Raji (cell line): Measurements from ENCODE around the gene KTN1.
A peak's percentile ranks its signal among the peaks of the same experiment; 100 is the strongest.

Experiments used
- POLR2A ChIP-seq: IDR thresholded peaks from 2 replicates; pipeline ENCODE4 v1.6.1; 2011; ENCODE audit warnings: low read depth, low read length, control low read depth; ENCODE audit not compliant: insufficient read depth

The KTN1 gene

GRCh38 chr14:55579724-55580469 is at the start of gene KTN1:
TSS of gene KTN1 (plus strand) at chr14:55580207. CDS start at chr14:55612049, 31,842 bp downstream.
- TF ChIP-seq POLR2A: peak; percentile 72

- no peak for TF ChIP-seq POLR2A
These were observed 49.5 kb upstream of the KTN1 start for GRCh38 chr14:55530464-55530863.

- TF ChIP-seq POLR2A: no peak
These were observed 47.2 kb upstream of the KTN1 start for GRCh38 chr14:55532645-55533344.

GRCh38 chr14:55533960-55534359 is 46.0 kb upstream of the KTN1 start:
- no peak for TF ChIP-seq POLR2A

GRCh38 chr14:55535516-55536203 is 44.3 kb upstream of the KTN1 start:
- no peak for TF ChIP-seq POLR2A

- no peak for TF ChIP-seq POLR2A
These were observed 43.8 kb upstream of the KTN1 start for GRCh38 chr14:55536204-55536708.

- no peak for TF ChIP-seq POLR2A
These were observed 42.2 kb upstream of the KTN1 start for GRCh38 chr14:55537782-55538181.

- no peak for TF ChIP-seq POLR2A
These were observed 40.0 kb upstream of the KTN1 start for GRCh38 chr14:55539975-55540374.

GRCh38 chr14:55540847-55541773 is 38.9 kb upstream of the KTN1 start:
- no peak for TF ChIP-seq POLR2A

- no peak for TF ChIP-seq POLR2A
These were observed 34.2 kb upstream of the KTN1 start for GRCh38 chr14:55545779-55546178.

- no peak for TF ChIP-seq POLR2A
These were observed 33.7 kb upstream of the KTN1 start for GRCh38 chr14:55546212-55546874.

GRCh38 chr14:55547650-55548315 is 32.2 kb upstream of the KTN1 start:
- TF ChIP-seq POLR2A: no peak

- TF ChIP-seq POLR2A: no peak
These were observed 26.2 kb upstream of the KTN1 start for GRCh38 chr14:55553791-55554190.
